HepG2 (cell line): Measurements from ENCODE around the gene SRSF1. TPM values are rescaled to one million over a fixed set of nuclear protein-coding genes. Genes with fewer than 3 reads are reported as not detected.

ENCODE experiments used
- ATAC-seq: fragments of 200-7000 bp; cut with Tn5 transposase; 3 replicates; pipeline ENCODE4 v1.9.1; 2020; ENCODE audit warnings: mild to moderate bottlenecking, moderate library complexity
- BruUV-seq: library from RNA; stranded (reverse); fragments of 400-500 nt; replicated peaks from 2 replicates; lab custom pipeline; 2021; lab: Mats Ljungman, UMichigan
- CTCF ChIA-PET: fragments of 300-600 bp; formaldehyde crosslinking; extraction: SDS; loops from one replicate; lab custom pipeline; 2021; ENCODE audit warnings: low total read pairs, inconsistent platforms, low intra/inter-chr PET ratio; lab: Yijun Ruan, JAX
- POLR2A ChIA-PET: fragments of 350-600 bp; sonication (Branson Sonifier 250); formaldehyde crosslinking; loops from one replicate; lab custom pipeline; 2020; ENCODE audit warnings: antibody characterized with exemption, inconsistent platforms; lab: Yijun Ruan, JAX
- DNase-seq: peaks from one replicate; pipeline ENCODE4 v3.0.0-alpha.2; 2015; ENCODE audit warnings: low spot score
- FAIRE-seq: peaks from 3 replicates; lab custom pipeline; 2011; peaks lifted over from hg19 to GRCh38; lab: Jason Lieb, UNC
- H2AFZ ChIP-seq: one replicate; pipeline ENCODE4 v1.6.1; 2011; ENCODE audit warnings: low read length, inconsistent platforms
- H3K27ac ChIP-seq: fragments of 300-600 bp; 3 replicates; pipeline ENCODE4 v1.8.0; 2011; ENCODE audit warnings: mixed run types, mild to moderate bottlenecking, mixed read lengths, low read length, inconsistent platforms; ENCODE audit not compliant: insufficient read depth; ENCODE audit errors: extremely low read length
- H3K27me3 ChIP-seq, 2 experiments: fragments of 200-600 bp in 1 of 2; 2 replicates in 1 of 2; 3 replicates in 1 of 2; pipeline versions ENCODE4 v1.6.0 to v1.8.0; 2011; ENCODE audit warnings: low read length in 2 of 2, mild to moderate bottlenecking in 2 of 2, moderate library complexity in 2 of 2, inconsistent platforms in 1 of 2; ENCODE audit not compliant: insufficient read depth in 2 of 2, control insufficient read depth in 1 of 2
- H3K36me3 ChIP-seq, 2 experiments: fragments of 200-600 bp in 1 of 2; replicated peaks in 1 of 2; 2 replicates in 1 of 2; 3 replicates in 1 of 2; pipeline versions ENCODE4 v1.5.1 to v1.8.0; 2011; ENCODE audit warnings: low read length in 2 of 2, inconsistent platforms in 1 of 2; ENCODE audit not compliant: insufficient read depth in 2 of 2, control insufficient read depth in 1 of 2
- H3K4me1 ChIP-seq: 2 replicates; pipeline ENCODE4 v1.5.1; 2012; ENCODE audit warnings: low read length, inconsistent platforms; ENCODE audit not compliant: insufficient read depth
- H3K4me2 ChIP-seq: 2 replicates; pipeline ENCODE4 v1.6.0; 2011; ENCODE audit warnings: low read depth, low read length, inconsistent platforms
- H3K4me3 ChIP-seq, 3 experiments: fragments of 200-600 bp in 1 of 3; sonication (generic), shearing (Covaris generic) in 1 of 3; replicated peaks in 1 of 3; 2 replicates each; pipeline ENCODE4 v1.5.1; 2011 to 2016; ENCODE audit warnings: low read length in 3 of 3, inconsistent platforms in 2 of 3, low read depth in 2 of 3, mild to moderate bottlenecking in 2 of 3, control low read depth in 1 of 3, mixed read lengths in 1 of 3; ENCODE audit not compliant: insufficient read depth in 1 of 3
- H3K79me2 ChIP-seq: one replicate; pipeline ENCODE4 v1.6.1; 2011; ENCODE audit warnings: low read length, inconsistent platforms; ENCODE audit not compliant: insufficient read depth
- H3K9ac ChIP-seq: 2 replicates; pipeline ENCODE4 v1.6.0; 2011; ENCODE audit warnings: mild to moderate bottlenecking, low read depth, low read length, inconsistent platforms; ENCODE audit not compliant: insufficient read depth
- H3K9me3 ChIP-seq: 2 replicates; pipeline ENCODE4 v1.5.1; 2012; ENCODE audit warnings: mild to moderate bottlenecking, low read length
- H4K20me1 ChIP-seq: 2 replicates; pipeline ENCODE4 v1.6.0; 2011; ENCODE audit warnings: inconsistent platforms, mild to moderate bottlenecking, low read length, moderate library complexity; ENCODE audit not compliant: insufficient read depth
- FOXJ3 ChIP-seq: sonication (generic); formaldehyde crosslinking; IDR thresholded peaks from 2 replicates; pipeline ENCODE4 v1.4.0; 2020; ENCODE audit warnings: missing genetic modification reagents, mild to moderate bottlenecking, borderline replicate concordance
- IKZF1 ChIP-seq: fragments of 450-650 bp; IDR thresholded peaks from 2 replicates; pipeline ENCODE4 v1.7.1; 2016
- TMF1 ChIP-seq: sonication (generic); formaldehyde crosslinking; IDR thresholded peaks from 2 replicates; pipeline ENCODE4 v1.8.1; 2022; ENCODE audit warnings: low read depth, missing genetic modification reagents
- ZBTB20 ChIP-seq: sonication (generic); formaldehyde crosslinking; IDR thresholded peaks from 2 replicates; pipeline ENCODE4 v1.8.1; 2023; ENCODE audit warnings: missing genetic modification reagents, low read depth, mild to moderate bottlenecking, borderline replicate concordance
- ZBTB42 ChIP-seq: sonication (generic); formaldehyde crosslinking; IDR thresholded peaks from 2 replicates; pipeline ENCODE4 v1.5.0; 2020; ENCODE audit warnings: mild to moderate bottlenecking, missing genetic modification reagents
- ZNF160 ChIP-seq: sonication (generic); formaldehyde crosslinking; IDR thresholded peaks from 2 replicates; pipeline ENCODE4 v1.8.0; 2022; ENCODE audit warnings: mild to moderate bottlenecking, inconsistent platforms, missing genetic modification reagents
- ZNF501 ChIP-seq: sonication (generic); formaldehyde crosslinking; IDR thresholded peaks from 2 replicates; pipeline ENCODE4 v1.5.1; 2020; ENCODE audit warnings: mild to moderate bottlenecking, moderate library complexity, missing genetic modification reagents
- ZSCAN29 ChIP-seq: sonication (generic); formaldehyde crosslinking; conservative IDR thresholded peaks from 2 replicates; pipeline ENCODE4 v1.4.0; 2020; ENCODE audit warnings: mild to moderate bottlenecking, missing genetic modification reagents
- WGBS: methylation state at CpG from one replicate; pipeline ENCODE4 v1.1.6; 2017; ENCODE audit warnings: low lambda C conversion rate; 5-methylcytosine and 5-hydroxymethylcytosine counted together
- in situ Hi-C: cut with HindIII; loops from 2 replicates; pipeline ENCODE4 v1.10.0; 2017; ENCODE audit warnings: low pct_unique_long_range_greater_than_20kb; ENCODE audit not compliant: extremely low pct_ligation_motif_present
- intact Hi-C: fragments of 100-400 bp; cut with micrococcal nuclease; formaldehyde crosslinking; loops from one replicate; pipeline ENCODE4 v1.10.0; 2022; ENCODE audit not compliant: unreplicated experiment
- polyA plus RNA-seq, 8 experiments: library from polyadenylated mRNA; depleted of rRNA in 3 of 8; stranded (reverse) in 7 of 8; unstranded in 1 of 8; fragments of >200 nt; fragmentation: Illumina TruSeq in 4 of 8; extraction: Trizol in 4 of 8; gene quantifications; 2 replicates each; pipeline versions ENCODE4 v1.2.1 to v1.2.3, GENCODE V29; 2011 to 2016; ENCODE audit warnings: low read depth in 4 of 8, missing spikeins in 1 of 8, mixed read lengths in 1 of 8; ENCODE audit not compliant: insufficient read depth in 1 of 8
- total RNA-seq, 5 experiments: library from RNA; depleted of rRNA; stranded (reverse); fragments of >200 nt; fragmentation: Illumina TruSeq; extraction: Trizol; gene quantifications; 2 replicates each; pipeline ENCODE4 v1.2.3, GENCODE V29; 2016; ENCODE audit warnings: low read depth in 1 of 5
- TF ChIP-seq, protein P1 (sequence below): sonication (generic); formaldehyde crosslinking; IDR thresholded peaks from 2 replicates; pipeline ENCODE4 v1.4.0; 2020; ENCODE audit warnings: missing genetic modification reagents
- TF ChIP-seq, protein P2 (sequence below): sonication (generic); formaldehyde crosslinking; IDR thresholded peaks from 2 replicates; pipeline ENCODE4 v1.4.0; 2020; ENCODE audit warnings: missing genetic modification reagents; ENCODE audit errors: not compliant biosample characterization
- TF ChIP-seq, protein P3 (sequence below): sonication (generic); formaldehyde crosslinking; conservative IDR thresholded peaks from 2 replicates; pipeline ENCODE4 v1.4.0; 2020; ENCODE audit warnings: mild to moderate bottlenecking, missing genetic modification reagents, moderate library complexity
- TF ChIP-seq, protein P4 (sequence below): sonication (generic); formaldehyde crosslinking; IDR thresholded peaks from 2 replicates; pipeline ENCODE4 v1.8.1; 2023; ENCODE audit warnings: mild to moderate bottlenecking, missing genetic modification reagents
- TF ChIP-seq, protein P5 (sequence below): IDR thresholded peaks from 2 replicates; pipeline ENCODE4 v1.6.1; 2016
- TF ChIP-seq, protein P6 (sequence below): sonication (generic); formaldehyde crosslinking; IDR thresholded peaks from 2 replicates; pipeline ENCODE4 v1.5.0; 2020; ENCODE audit warnings: mild to moderate bottlenecking, missing genetic modification reagents, borderline replicate concordance

The SRSF1 gene
- total and polyA plus RNA-seq, 2 of the 13 experiments (the other 11 are each of a cell fraction or from before 2014, with no cell fraction given), result 142 to 445 TPM

DNA sequence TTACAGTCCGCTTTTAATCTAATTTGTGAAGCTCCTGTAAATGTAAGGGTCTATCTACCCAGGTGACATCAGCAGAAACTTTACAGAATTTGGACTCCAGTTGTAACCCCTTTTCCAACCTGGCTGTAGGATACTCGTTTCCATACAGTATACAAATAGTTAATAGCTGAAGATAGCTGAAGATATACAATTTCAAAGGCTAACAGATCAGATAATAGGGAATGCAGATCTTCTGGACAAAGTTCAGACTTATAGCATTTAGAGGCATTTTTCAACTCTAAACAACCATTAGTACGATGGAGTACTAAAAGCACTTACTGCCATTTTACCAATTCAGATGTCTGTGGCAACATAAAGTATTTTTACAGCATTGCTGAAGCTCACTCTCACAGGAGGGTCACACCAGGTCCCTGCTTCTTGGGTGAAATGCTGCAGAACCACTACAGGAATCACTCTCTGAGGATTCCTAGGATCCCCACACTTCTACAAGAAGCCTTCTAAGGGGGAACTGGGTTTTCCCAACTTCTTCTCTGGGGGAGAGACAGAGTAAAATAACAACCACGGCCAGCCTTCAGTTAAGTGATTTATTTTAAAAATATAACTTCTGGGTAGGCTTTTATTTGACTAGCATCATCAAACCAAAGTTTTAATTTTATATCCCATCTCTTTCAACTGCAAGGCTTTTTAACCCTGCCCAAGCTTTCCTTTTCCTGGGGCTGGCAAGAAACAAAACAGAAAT lies 21.9 kb downstream of the SRSF1 start:
- in situ Hi-C loops, result no loop called here
- Histone ChIP-seq H3K4me1 (peaks cover 74% of the 10 kb centered on the region), H3K4me2 (peak overlapping the region; percentile 89)
- no peak for TF ChIP-seq ZNF501
- TF ChIP-seq, protein P1, sequence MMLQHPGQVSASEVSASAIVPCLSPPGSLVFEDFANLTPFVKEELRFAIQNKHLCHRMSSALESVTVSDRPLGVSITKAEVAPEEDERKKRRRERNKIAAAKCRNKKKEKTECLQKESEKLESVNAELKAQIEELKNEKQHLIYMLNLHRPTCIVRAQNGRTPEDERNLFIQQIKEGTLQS (CRISPR knock-in tag), result no peak
- TF ChIP-seq TMF1 (CRISPR knock-in tag), result no peak
- peak; percentile 41; the same call in 1 of the 2 replicates for TF ChIP-seq FOXJ3 (CRISPR knock-in tag)
- TF ChIP-seq, protein P2, sequence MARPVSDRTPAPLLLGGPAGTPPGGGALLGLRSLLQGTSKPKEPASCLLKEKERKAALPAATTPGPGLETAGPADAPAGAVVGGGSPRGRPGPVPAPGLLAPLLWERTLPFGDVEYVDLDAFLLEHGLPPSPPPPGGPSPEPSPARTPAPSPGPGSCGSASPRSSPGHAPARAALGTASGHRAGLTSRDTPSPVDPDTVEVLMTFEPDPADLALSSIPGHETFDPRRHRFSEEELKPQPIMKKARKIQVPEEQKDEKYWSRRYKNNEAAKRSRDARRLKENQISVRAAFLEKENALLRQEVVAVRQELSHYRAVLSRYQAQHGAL (CRISPR knock-in tag), result no peak
- TF ChIP-seq, protein P3, sequence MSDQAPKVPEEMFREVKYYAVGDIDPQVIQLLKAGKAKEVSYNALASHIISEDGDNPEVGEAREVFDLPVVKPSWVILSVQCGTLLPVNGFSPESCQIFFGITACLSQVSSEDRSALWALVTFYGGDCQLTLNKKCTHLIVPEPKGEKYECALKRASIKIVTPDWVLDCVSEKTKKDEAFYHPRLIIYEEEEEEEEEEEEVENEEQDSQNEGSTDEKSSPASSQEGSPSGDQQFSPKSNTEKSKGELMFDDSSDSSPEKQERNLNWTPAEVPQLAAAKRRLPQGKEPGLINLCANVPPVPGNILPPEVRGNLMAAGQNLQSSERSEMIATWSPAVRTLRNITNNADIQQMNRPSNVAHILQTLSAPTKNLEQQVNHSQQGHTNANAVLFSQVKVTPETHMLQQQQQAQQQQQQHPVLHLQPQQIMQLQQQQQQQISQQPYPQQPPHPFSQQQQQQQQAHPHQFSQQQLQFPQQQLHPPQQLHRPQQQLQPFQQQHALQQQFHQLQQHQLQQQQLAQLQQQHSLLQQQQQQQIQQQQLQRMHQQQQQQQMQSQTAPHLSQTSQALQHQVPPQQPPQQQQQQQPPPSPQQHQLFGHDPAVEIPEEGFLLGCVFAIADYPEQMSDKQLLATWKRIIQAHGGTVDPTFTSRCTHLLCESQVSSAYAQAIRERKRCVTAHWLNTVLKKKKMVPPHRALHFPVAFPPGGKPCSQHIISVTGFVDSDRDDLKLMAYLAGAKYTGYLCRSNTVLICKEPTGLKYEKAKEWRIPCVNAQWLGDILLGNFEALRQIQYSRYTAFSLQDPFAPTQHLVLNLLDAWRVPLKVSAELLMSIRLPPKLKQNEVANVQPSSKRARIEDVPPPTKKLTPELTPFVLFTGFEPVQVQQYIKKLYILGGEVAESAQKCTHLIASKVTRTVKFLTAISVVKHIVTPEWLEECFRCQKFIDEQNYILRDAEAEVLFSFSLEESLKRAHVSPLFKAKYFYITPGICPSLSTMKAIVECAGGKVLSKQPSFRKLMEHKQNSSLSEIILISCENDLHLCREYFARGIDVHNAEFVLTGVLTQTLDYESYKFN (CRISPR knock-in tag), result peak; percentile 72
- no peak for TF ChIP-seq IKZF1
- TF ChIP-seq, protein P4, sequence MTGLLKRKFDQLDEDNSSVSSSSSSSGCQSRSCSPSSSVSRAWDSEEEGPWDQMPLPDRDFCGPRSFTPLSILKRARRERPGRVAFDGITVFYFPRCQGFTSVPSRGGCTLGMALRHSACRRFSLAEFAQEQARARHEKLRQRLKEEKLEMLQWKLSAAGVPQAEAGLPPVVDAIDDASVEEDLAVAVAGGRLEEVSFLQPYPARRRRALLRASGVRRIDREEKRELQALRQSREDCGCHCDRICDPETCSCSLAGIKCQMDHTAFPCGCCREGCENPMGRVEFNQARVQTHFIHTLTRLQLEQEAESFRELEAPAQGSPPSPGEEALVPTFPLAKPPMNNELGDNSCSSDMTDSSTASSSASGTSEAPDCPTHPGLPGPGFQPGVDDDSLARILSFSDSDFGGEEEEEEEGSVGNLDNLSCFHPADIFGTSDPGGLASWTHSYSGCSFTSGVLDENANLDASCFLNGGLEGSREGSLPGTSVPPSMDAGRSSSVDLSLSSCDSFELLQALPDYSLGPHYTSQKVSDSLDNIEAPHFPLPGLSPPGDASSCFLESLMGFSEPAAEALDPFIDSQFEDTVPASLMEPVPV, result no peak
- TF ChIP-seq, protein P5, sequence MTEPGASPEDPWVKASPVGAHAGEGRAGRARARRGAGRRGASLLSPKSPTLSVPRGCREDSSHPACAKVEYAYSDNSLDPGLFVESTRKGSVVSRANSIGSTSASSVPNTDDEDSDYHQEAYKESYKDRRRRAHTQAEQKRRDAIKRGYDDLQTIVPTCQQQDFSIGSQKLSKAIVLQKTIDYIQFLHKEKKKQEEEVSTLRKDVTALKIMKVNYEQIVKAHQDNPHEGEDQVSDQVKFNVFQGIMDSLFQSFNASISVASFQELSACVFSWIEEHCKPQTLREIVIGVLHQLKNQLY, result no peak
- TF ChIP-seq ZBTB20, result no peak
- no peak for TF ChIP-seq ZSCAN29 (CRISPR knock-in tag)
- TF ChIP-seq, protein P6, sequence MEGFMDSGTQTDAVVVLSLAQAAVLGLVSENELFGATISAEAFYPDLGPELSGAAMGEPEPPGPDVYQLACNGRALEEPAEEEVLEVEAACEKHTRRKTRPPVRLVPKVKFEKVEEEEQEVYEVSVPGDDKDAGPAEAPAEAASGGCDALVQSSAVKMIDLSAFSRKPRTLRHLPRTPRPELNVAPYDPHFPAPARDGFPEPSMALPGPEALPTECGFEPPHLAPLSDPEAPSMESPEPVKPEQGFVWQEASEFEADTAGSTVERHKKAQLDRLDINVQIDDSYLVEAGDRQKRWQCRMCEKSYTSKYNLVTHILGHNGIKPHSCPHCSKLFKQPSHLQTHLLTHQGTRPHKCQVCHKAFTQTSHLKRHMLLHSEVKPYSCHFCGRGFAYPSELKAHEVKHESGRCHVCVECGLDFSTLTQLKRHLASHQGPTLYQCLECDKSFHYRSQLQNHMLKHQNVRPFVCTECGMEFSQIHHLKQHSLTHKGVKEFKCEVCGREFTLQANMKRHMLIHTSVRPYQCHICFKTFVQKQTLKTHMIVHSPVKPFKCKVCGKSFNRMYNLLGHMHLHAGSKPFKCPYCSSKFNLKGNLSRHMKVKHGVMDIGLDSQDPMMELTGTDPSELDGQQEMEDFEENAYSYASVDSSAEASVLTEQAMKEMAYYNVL (CRISPR knock-in tag), result no peak
- TF ChIP-seq ZBTB42 (CRISPR knock-in tag), result no peak
- TF ChIP-seq ZNF160 (CRISPR knock-in tag), result no peak

More for the DNA sequence above, 21.9 kb downstream of the SRSF1 start:
- H3K9me3 ChIP-seq, result no peaks in the 10 kb centered on the region
- peak overlapping the region; percentile 80 for H3K27ac ChIP-seq
- peaks cover 68% of the 10 kb centered on the region for H3K79me2 ChIP-seq
- peak overlapping the region; percentile 94 for H3K9ac ChIP-seq
- POLR2A ChIA-PET, result interaction anchor here (1.0 to 3.6 kb wide), 10 partner anchors 9 to 135 kb away, joined by 3 to 23 read pairs (median 10); partner anchors contain the start of genes CUEDC1, MRPS23 and SRSF1
- ATAC-seq (no peak), DNase-seq (no peak), FAIRE-seq (no peak)
- H2AFZ ChIP-seq, result no peak overlapping the region
- no TSS peak for BruUV-seq
- peak overlapping the region; percentile 45 to 95 (median 71); a peak in 5 of 6 replicates for H3K4me3 ChIP-seq
- peaks cover 32% of the 10 kb centered on the region for H4K20me1 ChIP-seq
- H3K27me3 ChIP-seq, result no peaks in the 10 kb centered on the region; a peak in 1 of 5 replicates
- WGBS, result 28% methylated on average over 4 of the region's 4 CpGs
- peaks cover 13 to 33% of the 10 kb centered on the region in 2 experiments for H3K36me3 ChIP-seq
- intact Hi-C loops, result no loop called here
- CTCF ChIA-PET, result interaction anchor here (1.6 kb wide), 1 partner anchor 92 kb away, joined by 4 read pairs; no protein-coding TSS in a partner anchor
